Calu3 (cell line): ENCODE results near the gene CPA1. TPM values are rescaled to one million over a fixed set of nuclear protein-coding genes. Genes with fewer than 3 reads are reported as not detected.

Experiments used
- BruUV-seq: library from RNA; stranded (reverse); fragments of 400-500 nt; replicated peaks from 2 replicates; lab custom pipeline; 2021; lab: Mats Ljungman, UMichigan
- CTCF ChIA-PET: fragments of 300-600 bp; sonication (Branson Sonifier 250); formaldehyde crosslinking; loops from one replicate; lab custom pipeline; 2022; ENCODE audit warnings: antibody characterized with exemption; lab: Charles Lee
- DNase-seq: peaks from one replicate; pipeline ENCODE4 v3.0.0; 2022
- H3K27ac Mint-ChIP-seq: one replicate; pipeline ENCODE4 v1.8.0; 2022; ENCODE audit warnings: mixed read lengths; ENCODE audit not compliant: unreplicated experiment
- H3K27me3 Mint-ChIP-seq: one replicate; pipeline ENCODE4 v1.8.0; 2022; ENCODE audit warnings: mixed read lengths; ENCODE audit not compliant: unreplicated experiment
- H3K36me3 Mint-ChIP-seq: one replicate; pipeline ENCODE4 v1.8.0; 2022; ENCODE audit warnings: mild to moderate bottlenecking, moderate library complexity, mixed read lengths; ENCODE audit not compliant: insufficient read depth, unreplicated experiment
- H3K4me1 Mint-ChIP-seq: one replicate; pipeline ENCODE4 v1.8.0; 2022; ENCODE audit warnings: mild to moderate bottlenecking, low read depth, mixed read lengths; ENCODE audit not compliant: unreplicated experiment
- H3K4me3 Mint-ChIP-seq: one replicate; pipeline ENCODE4 v1.8.0; 2022; ENCODE audit warnings: mild to moderate bottlenecking, low read depth, moderate library complexity, mixed read lengths; ENCODE audit not compliant: unreplicated experiment
- H3K9me3 Mint-ChIP-seq: one replicate; pipeline ENCODE4 v1.8.0; 2022; ENCODE audit warnings: low read depth, mixed read lengths; ENCODE audit not compliant: unreplicated experiment
- intact Hi-C: fragments of 100-400 bp; cut with micrococcal nuclease; formaldehyde crosslinking; loops from one replicate; pipeline ENCODE4 v1.10.0; 2022; ENCODE audit not compliant: unreplicated experiment
- total RNA-seq: library from RNA; stranded (reverse); gene quantifications from 2 replicates; pipeline ENCODE4 v1.2.3, GENCODE V29; 2022
- TF ChIP-seq, protein P1 (sequence below): fragments of 200-600 bp; IDR thresholded peaks from one replicate; pipeline ENCODE4 v1.8.0; 2022; ENCODE audit warnings: antibody characterized with exemption; ENCODE audit not compliant: unreplicated experiment

Gene CPA1
- total RNA-seq, 1 experiment from 2014 or later: not detected

DNA sequence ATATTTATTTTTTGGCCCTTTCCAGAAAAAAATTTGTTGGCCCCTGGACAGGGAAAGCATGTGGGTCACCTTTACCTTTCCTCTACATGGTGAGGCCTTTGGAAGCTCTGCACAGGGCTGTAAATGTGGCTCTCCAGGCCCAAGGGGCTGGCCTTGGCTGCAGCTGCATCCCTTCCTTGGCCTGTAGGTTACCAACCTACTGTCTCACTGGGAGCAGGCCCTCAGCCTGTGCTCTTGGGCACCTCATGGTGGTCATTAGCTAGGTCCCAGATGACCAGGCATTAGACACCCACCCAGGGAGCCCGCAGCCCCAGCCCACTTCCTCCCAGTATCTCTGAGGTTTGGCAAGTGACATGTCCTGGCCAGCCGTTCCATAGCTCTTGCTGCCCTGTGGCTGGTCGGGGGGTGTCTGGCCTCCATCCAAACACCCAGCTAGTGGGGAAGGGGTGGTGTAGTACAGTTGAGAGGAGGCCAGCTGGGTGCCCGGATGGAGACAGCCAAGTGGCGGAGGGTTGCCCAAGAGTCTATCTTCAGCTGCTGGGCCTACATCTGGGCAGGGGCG, 42.8 kb upstream of the CPA1 start:
- no TSS peak for BruUV-seq
- no peaks in the 10 kb centered on the region for H3K27me3 Mint-ChIP-seq
- TF ChIP-seq, protein P1, sequence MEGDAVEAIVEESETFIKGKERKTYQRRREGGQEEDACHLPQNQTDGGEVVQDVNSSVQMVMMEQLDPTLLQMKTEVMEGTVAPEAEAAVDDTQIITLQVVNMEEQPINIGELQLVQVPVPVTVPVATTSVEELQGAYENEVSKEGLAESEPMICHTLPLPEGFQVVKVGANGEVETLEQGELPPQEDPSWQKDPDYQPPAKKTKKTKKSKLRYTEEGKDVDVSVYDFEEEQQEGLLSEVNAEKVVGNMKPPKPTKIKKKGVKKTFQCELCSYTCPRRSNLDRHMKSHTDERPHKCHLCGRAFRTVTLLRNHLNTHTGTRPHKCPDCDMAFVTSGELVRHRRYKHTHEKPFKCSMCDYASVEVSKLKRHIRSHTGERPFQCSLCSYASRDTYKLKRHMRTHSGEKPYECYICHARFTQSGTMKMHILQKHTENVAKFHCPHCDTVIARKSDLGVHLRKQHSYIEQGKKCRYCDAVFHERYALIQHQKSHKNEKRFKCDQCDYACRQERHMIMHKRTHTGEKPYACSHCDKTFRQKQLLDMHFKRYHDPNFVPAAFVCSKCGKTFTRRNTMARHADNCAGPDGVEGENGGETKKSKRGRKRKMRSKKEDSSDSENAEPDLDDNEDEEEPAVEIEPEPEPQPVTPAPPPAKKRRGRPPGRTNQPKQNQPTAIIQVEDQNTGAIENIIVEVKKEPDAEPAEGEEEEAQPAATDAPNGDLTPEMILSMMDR: no peak
- no peaks in the 10 kb centered on the region for H3K36me3 Mint-ChIP-seq
- CTCF ChIA-PET: no interaction called here
- no peaks in the 10 kb centered on the region for H3K9me3 Mint-ChIP-seq
- H3K4me3 Mint-ChIP-seq: no peak overlapping the region
- intact Hi-C loops: no loop called here
- H3K4me1 Mint-ChIP-seq: no peaks in the 10 kb centered on the region
- DNase-seq: no peak
- H3K27ac Mint-ChIP-seq: no peak overlapping the region

DNA sequence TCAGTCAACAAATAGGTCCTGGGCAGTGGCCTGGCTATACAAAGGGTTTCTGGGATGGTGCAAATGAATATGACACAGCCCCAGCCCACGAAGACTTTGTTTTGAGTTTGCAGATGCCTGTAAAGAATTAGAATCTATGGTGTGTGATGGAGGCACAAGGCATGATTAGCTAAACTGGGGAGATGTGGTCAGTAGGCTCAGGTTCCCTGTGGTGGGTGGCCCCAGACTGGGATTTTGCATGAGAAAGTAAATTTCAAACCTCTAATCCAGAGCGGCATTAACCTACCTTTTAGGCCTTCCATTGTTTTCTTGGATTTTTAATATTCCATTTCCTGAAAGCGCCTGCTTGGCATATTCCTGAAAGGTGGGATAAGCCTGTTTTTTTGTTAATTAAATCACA, 42.1 kb upstream of the CPA1 start:
- CTCF ChIA-PET: no interaction called here
- H3K4me3 Mint-ChIP-seq: no peak overlapping the region
- no TSS peak for BruUV-seq
- no peaks in the 10 kb centered on the region for H3K9me3 Mint-ChIP-seq
- H3K27ac Mint-ChIP-seq: no peak overlapping the region
- TF ChIP-seq, protein P1: no peak
- intact Hi-C loops: no loop called here
- no peaks in the 10 kb centered on the region for H3K36me3 Mint-ChIP-seq
- H3K4me1 Mint-ChIP-seq: no peaks in the 10 kb centered on the region
- no peak for DNase-seq
- H3K27me3 Mint-ChIP-seq: no peaks in the 10 kb centered on the region

DNA sequence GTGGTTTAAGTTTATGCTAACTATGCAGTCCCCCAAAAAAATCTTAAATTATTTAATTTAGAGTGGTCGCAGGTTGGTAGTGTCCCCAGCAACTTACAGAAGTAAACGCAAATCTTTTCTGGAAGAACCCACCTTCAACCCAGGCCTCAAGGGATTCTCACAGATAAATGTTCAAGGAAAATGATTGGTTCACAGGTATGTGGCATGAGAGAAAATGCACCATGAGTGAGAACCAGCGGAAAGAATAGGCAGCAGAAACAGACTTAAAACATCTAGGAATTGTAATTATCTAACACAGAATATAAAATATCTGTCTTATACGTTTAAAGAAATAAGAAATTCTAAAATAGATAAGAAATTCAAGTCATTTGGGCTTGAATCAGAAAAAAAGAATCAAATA, 38.4 kb upstream of the CPA1 start:
- peaks cover 22% of the 10 kb centered on the region for H3K27me3 Mint-ChIP-seq
- H3K4me1 Mint-ChIP-seq: no peaks in the 10 kb centered on the region
- intact Hi-C loops: no loop called here
- no TSS peak for BruUV-seq
- no peak for DNase-seq
- no peak overlapping the region for H3K4me3 Mint-ChIP-seq
- CTCF ChIA-PET: no interaction called here
- H3K27ac Mint-ChIP-seq: no peak overlapping the region
- H3K9me3 Mint-ChIP-seq: no peaks in the 10 kb centered on the region
- TF ChIP-seq, protein P1: no peak
- H3K36me3 Mint-ChIP-seq: no peaks in the 10 kb centered on the region

DNA sequence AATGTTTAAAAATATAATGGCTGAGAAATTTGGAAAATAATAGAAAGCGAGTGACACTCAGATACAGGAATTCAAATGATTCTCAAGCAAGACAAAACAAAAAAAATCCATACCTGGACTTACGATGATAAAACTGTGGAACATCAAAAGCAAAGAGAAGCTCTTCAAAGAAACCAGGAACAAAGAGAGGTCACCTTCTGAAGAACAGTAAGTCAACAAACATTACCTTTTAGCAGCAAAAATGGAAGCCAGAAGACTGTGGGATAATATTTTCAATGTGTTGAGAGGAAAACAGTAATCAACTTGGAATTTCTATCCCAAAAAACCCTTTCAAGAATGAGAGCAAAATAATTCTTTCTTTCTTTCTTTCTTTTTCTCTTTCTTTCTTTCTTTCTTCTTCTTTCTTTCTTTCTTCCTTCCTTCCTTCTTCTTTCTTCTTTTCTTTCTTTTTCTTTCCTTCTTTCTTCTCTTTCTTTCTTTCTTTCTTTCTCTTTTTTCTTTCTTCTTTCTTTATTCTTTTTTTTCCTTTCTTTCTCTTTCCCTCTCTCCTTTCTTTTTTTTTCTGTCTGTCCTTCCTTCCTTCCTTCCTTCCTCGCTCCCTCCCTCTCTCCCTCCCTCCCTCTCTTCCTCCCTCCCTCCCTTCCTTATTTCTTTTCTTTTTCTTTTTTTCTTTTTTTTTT, 37.5 kb upstream of the CPA1 start:
- Mint-ChIP-seq H3K36me3 (no peaks in the 10 kb centered on the region), H3K4me3 (no peak overlapping the region), H3K27me3 (peaks cover 22% of the 10 kb centered on the region), H3K9me3 (no peaks in the 10 kb centered on the region), H3K4me1 (no peaks in the 10 kb centered on the region), H3K27ac (no peak overlapping the region)
- no TSS peak for BruUV-seq
- intact Hi-C loops: no loop called here
- no peak for DNase-seq
- TF ChIP-seq, protein P1: no peak
- CTCF ChIA-PET: no interaction called here
